Chondrocyte (in vitro differentiated cells): ENCODE data around the gene POU3F3. TPM values are rescaled to one million over a fixed set of nuclear protein-coding genes. Genes with fewer than 3 reads are reported as not detected.
A peak's percentile ranks its signal among the peaks of the same experiment; 100 is the strongest.

ENCODE experiments used
- DNase-seq: peaks from one replicate; pipeline ENCODE4 v3.0.0; 2021; ENCODE audit warnings: mixed read lengths, low spot score
- H3K27ac Mint-ChIP-seq: one replicate; pipeline ENCODE4 v1.8.0; 2021; ENCODE audit warnings: mild to moderate bottlenecking, moderate library complexity, mixed read lengths; ENCODE audit not compliant: unreplicated experiment
- H3K27me3 Mint-ChIP-seq: 2 replicates; pipeline ENCODE4 v1.8.0; 2021; ENCODE audit warnings: low read depth, mixed read lengths
- H3K36me3 Mint-ChIP-seq: 2 replicates; pipeline ENCODE4 v1.8.0; 2021; ENCODE audit warnings: low read depth, mixed read lengths
- H3K4me1 Mint-ChIP-seq: 2 replicates; pipeline ENCODE4 v1.8.0; 2021; ENCODE audit warnings: low read depth, mild to moderate bottlenecking, mixed read lengths
- H3K4me3 Mint-ChIP-seq: one replicate; pipeline ENCODE4 v1.8.0; 2021; ENCODE audit warnings: mild to moderate bottlenecking, moderate library complexity, mixed read lengths; ENCODE audit not compliant: unreplicated experiment
- H3K9me3 Mint-ChIP-seq: 2 replicates; pipeline ENCODE4 v1.8.0; 2021; ENCODE audit warnings: low read depth, mixed read lengths
- CTCF ChIP-seq: fragments of 200-600 bp; sonication (generic); IDR thresholded peaks from 2 replicates; pipeline ENCODE4 v1.5.0; 2021; ENCODE audit warnings: antibody characterized with exemption, mild to moderate bottlenecking, moderate library complexity
- total RNA-seq: library from RNA; stranded (reverse); gene quantifications from 3 replicates; pipeline ENCODE4 v1.2.1, GENCODE V29; 2021

POU3F3 gene
- total RNA-seq, 1 donor from 2014 or later, result 7.2 TPM

- H3K36me3 Mint-ChIP-seq, result peaks cover 5% of the 10 kb centered on the region
- peaks cover 19% of the 10 kb centered on the region for H3K27me3 Mint-ChIP-seq
- no peak for TF ChIP-seq CTCF
- H3K4me3 Mint-ChIP-seq, result peak overlapping the region; percentile 95
- peak overlapping the region; percentile 92 for H3K27ac Mint-ChIP-seq
- H3K9me3 Mint-ChIP-seq, result no peaks in the 10 kb centered on the region
- no peak for DNase-seq
- H3K4me1 Mint-ChIP-seq, result peaks cover 71% of the 10 kb centered on the region
Observed at GRCh38 chr2:104851291-104852089, 2.4 kb upstream of the POU3F3 start.

DNA sequence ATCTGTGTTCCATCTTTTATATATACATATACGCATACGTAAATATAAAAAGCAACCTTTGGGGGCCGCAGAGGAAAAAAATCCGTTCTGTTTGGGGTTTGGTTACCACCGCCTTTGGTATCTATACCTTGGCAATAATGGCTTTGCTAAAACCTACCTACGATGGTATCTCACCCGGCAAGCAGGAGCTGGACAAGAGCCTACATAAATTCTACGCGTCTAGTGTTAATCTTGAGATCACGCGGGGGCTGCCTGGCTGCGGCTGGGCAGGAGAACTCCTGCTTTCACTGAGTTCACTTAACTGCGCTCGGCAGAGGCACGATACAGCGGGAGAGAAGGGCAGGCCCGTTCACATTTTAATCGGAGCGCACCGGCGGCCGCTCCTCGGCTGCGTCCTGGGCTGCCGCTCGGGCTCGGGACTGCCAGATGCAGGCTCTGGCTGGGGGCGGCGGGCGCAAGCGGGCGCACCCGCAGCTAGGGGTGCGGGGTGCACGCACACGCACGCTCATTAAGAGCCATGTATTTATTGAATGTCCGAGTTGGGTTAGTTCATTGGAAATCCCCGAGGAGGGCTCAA, 1.7 kb upstream of the POU3F3 start:
- no peak for TF ChIP-seq CTCF
- Mint-ChIP-seq H3K36me3 (peaks cover 7% of the 10 kb centered on the region), H3K4me3 (peak overlapping the region; percentile 95), H3K4me1 (peaks cover 68% of the 10 kb centered on the region), H3K27me3 (peaks cover 15% of the 10 kb centered on the region), H3K9me3 (no peaks in the 10 kb centered on the region), H3K27ac (peak overlapping the region; percentile 95)
- no peak for DNase-seq

DNA sequence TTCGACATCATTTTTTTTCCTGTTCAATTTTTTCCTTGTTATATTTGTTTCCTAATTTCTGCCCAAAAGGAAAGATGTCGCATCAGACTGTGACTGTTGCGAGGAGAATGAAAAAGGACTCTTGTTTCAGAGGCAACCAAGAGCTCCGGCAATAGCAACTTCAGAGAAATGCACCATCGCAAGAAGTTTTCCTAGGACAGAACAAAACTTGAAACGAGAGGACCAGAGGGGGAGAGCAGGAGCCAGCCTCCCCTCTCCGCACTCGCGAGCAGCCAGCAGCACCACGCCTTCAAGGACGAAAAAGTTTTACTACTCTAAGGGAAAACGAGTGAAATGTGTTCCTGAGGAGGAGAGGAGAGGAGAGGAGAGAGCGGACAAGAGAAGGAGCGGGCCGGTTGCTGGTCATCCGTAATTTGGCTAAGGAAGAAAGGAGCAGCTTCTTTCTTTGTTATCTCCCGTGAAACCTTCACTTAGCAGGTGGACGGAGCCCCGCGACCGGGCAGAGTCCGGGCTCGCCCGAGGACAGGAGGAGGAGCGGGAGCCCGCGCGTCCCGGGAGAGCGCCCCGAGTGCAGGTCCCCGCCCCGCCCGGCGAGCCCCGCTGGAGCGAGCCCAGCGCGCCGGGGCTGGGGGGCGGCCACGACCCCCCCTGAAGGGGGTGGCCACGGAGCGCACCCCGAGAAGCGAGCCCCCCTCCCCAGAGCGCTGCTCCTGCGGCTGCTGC, 744 bp downstream of the POU3F3 start:
- Mint-ChIP-seq H3K4me1 (peaks cover 55% of the 10 kb centered on the region), H3K27ac (peak overlapping the region; percentile 96), H3K36me3 (peaks cover 12% of the 10 kb centered on the region), H3K4me3 (peak overlapping the region; percentile 95), H3K9me3 (no peaks in the 10 kb centered on the region), H3K27me3 (peaks cover 18% of the 10 kb centered on the region)
- no peak for DNase-seq
- TF ChIP-seq CTCF, result no peak

DNA sequence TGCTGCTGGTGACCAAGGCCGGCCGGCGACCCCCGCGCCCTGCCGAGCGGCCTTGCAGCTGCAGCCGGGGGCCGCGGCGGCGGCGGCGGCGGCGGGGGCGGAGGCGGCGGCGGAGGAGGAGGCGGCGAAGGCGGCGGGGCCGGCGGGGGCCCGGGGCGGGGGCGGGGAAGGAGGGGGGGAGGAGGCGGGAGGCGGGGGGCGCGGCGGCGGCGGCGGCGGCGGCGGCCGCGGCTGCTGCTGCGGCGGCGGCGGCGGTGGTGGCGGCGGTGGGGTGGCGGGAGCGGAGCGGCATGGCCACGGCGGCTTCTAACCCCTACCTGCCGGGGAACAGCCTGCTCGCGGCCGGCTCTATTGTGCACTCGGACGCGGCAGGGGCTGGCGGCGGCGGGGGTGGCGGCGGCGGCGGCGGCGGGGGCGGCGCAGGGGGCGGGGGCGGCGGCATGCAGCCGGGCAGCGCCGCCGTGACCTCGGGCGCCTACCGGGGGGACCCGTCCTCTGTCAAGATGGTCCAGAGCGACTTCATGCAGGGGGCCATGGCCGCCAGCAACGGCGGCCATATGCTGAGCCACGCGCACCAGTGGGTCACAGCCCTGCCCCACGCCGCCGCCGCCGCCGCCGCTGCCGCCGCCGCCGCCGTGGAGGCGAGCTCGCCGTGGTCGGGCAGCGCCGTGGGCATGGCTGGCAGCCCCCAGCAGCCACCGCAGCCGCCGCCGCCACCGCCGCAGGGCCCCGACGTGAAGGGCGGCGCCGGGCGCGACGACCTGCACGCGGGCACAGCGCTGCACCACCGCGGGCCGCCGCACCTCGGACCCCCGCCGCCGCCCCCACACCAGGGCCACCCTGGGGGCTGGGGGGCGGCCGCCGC, 1.5 kb downstream of the POU3F3 start:
- peaks cover 12% of the 10 kb centered on the region for H3K36me3 Mint-ChIP-seq
- no peak overlapping the region for H3K4me3 Mint-ChIP-seq
- peaks cover 56% of the 10 kb centered on the region for H3K4me1 Mint-ChIP-seq
- peaks cover 18% of the 10 kb centered on the region for H3K27me3 Mint-ChIP-seq
- H3K9me3 Mint-ChIP-seq, result no peaks in the 10 kb centered on the region
- TF ChIP-seq CTCF, result no peak
- DNase-seq, result no peak
- no peak overlapping the region for H3K27ac Mint-ChIP-seq
